HepG2 (cell line): ENCODE results near the gene RARA. TPM values are rescaled to one million over a fixed set of nuclear protein-coding genes. Genes with fewer than 3 reads are reported as not detected.

ENCODE experiments used
- ATAC-seq: fragments of 200-7000 bp; cut with Tn5 transposase; 3 replicates; pipeline ENCODE4 v1.9.1; 2020; ENCODE audit warnings: mild to moderate bottlenecking, moderate library complexity
- BruUV-seq: library from RNA; stranded (reverse); fragments of 400-500 nt; replicated peaks from 2 replicates; lab custom pipeline; 2021; lab: Mats Ljungman, UMichigan
- CTCF ChIA-PET: fragments of 300-600 bp; formaldehyde crosslinking; extraction: SDS; loops from one replicate; lab custom pipeline; 2021; ENCODE audit warnings: low total read pairs, inconsistent platforms, low intra/inter-chr PET ratio; lab: Yijun Ruan, JAX
- POLR2A ChIA-PET: fragments of 350-600 bp; sonication (Branson Sonifier 250); formaldehyde crosslinking; loops from one replicate; lab custom pipeline; 2020; ENCODE audit warnings: antibody characterized with exemption, inconsistent platforms; lab: Yijun Ruan, JAX
- DNase-seq: peaks from one replicate; pipeline ENCODE4 v3.0.0-alpha.2; 2015; ENCODE audit warnings: low spot score
- FAIRE-seq: peaks from 3 replicates; lab custom pipeline; 2011; peaks lifted over from hg19 to GRCh38; lab: Jason Lieb, UNC
- H2AFZ ChIP-seq: one replicate; pipeline ENCODE4 v1.6.1; 2011; ENCODE audit warnings: low read length, inconsistent platforms
- H3K27ac ChIP-seq: fragments of 300-600 bp; 3 replicates; pipeline ENCODE4 v1.8.0; 2011; ENCODE audit warnings: mixed run types, mild to moderate bottlenecking, mixed read lengths, low read length, inconsistent platforms; ENCODE audit not compliant: insufficient read depth; ENCODE audit errors: extremely low read length
- H3K27me3 ChIP-seq, 2 experiments: fragments of 200-600 bp in 1 of 2; 2 replicates in 1 of 2; 3 replicates in 1 of 2; pipeline versions ENCODE4 v1.6.0 to v1.8.0; 2011; ENCODE audit warnings: low read length in 2 of 2, mild to moderate bottlenecking in 2 of 2, moderate library complexity in 2 of 2, inconsistent platforms in 1 of 2; ENCODE audit not compliant: insufficient read depth in 2 of 2, control insufficient read depth in 1 of 2
- H3K36me3 ChIP-seq, 2 experiments: fragments of 200-600 bp in 1 of 2; replicated peaks in 1 of 2; 2 replicates in 1 of 2; 3 replicates in 1 of 2; pipeline versions ENCODE4 v1.5.1 to v1.8.0; 2011; ENCODE audit warnings: low read length in 2 of 2, inconsistent platforms in 1 of 2; ENCODE audit not compliant: insufficient read depth in 2 of 2, control insufficient read depth in 1 of 2
- H3K4me1 ChIP-seq: 2 replicates; pipeline ENCODE4 v1.5.1; 2012; ENCODE audit warnings: low read length, inconsistent platforms; ENCODE audit not compliant: insufficient read depth
- H3K4me2 ChIP-seq: 2 replicates; pipeline ENCODE4 v1.6.0; 2011; ENCODE audit warnings: low read depth, low read length, inconsistent platforms
- H3K4me3 ChIP-seq, 3 experiments: fragments of 200-600 bp in 1 of 3; sonication (generic), shearing (Covaris generic) in 1 of 3; replicated peaks in 1 of 3; 2 replicates each; pipeline ENCODE4 v1.5.1; 2011 to 2016; ENCODE audit warnings: low read length in 3 of 3, inconsistent platforms in 2 of 3, low read depth in 2 of 3, mild to moderate bottlenecking in 2 of 3, control low read depth in 1 of 3, mixed read lengths in 1 of 3; ENCODE audit not compliant: insufficient read depth in 1 of 3
- H3K79me2 ChIP-seq: one replicate; pipeline ENCODE4 v1.6.1; 2011; ENCODE audit warnings: low read length, inconsistent platforms; ENCODE audit not compliant: insufficient read depth
- H3K9ac ChIP-seq: 2 replicates; pipeline ENCODE4 v1.6.0; 2011; ENCODE audit warnings: mild to moderate bottlenecking, low read depth, low read length, inconsistent platforms; ENCODE audit not compliant: insufficient read depth
- H3K9me3 ChIP-seq: 2 replicates; pipeline ENCODE4 v1.5.1; 2012; ENCODE audit warnings: mild to moderate bottlenecking, low read length
- H4K20me1 ChIP-seq: 2 replicates; pipeline ENCODE4 v1.6.0; 2011; ENCODE audit warnings: inconsistent platforms, mild to moderate bottlenecking, low read length, moderate library complexity; ENCODE audit not compliant: insufficient read depth
- BATF2 ChIP-seq: sonication (generic); formaldehyde crosslinking; IDR thresholded peaks from 2 replicates; pipeline ENCODE4 v1.8.0; 2022; ENCODE audit warnings: mild to moderate bottlenecking, missing genetic modification reagents, moderate library complexity
- ERF ChIP-seq: IDR thresholded peaks from 2 replicates; pipeline ENCODE4 v1.6.1; 2018; ENCODE audit warnings: missing biosample characterization, missing genetic modification reagents
- HCFC1 ChIP-seq: fragments of 150-350 bp; IDR thresholded peaks from 2 replicates; pipeline ENCODE4 v1.6.1; 2014; ENCODE audit warnings: low read depth, low read length
- HNF1B ChIP-seq: sonication (generic); formaldehyde crosslinking; IDR thresholded peaks from 2 replicates; pipeline ENCODE4 v1.5.1; 2020; ENCODE audit warnings: mild to moderate bottlenecking, moderate library complexity, missing genetic modification reagents
- PAWR ChIP-seq: sonication (generic); formaldehyde crosslinking; IDR thresholded peaks from 2 replicates; pipeline ENCODE4 v1.4.0; 2020; ENCODE audit warnings: missing genetic modification reagents, mild to moderate bottlenecking, borderline replicate concordance
- ZNF691 ChIP-seq: sonication (generic); formaldehyde crosslinking; IDR thresholded peaks from 2 replicates; pipeline ENCODE4 v1.4.0; 2020; ENCODE audit warnings: missing genetic modification reagents, low read depth, mild to moderate bottlenecking, borderline replicate concordance
- ZNF749 ChIP-seq: sonication (generic); formaldehyde crosslinking; IDR thresholded peaks from 2 replicates; pipeline ENCODE4 v1.8.0; 2022; ENCODE audit warnings: mild to moderate bottlenecking, missing genetic modification reagents, moderate library complexity, borderline replicate concordance
- ZSCAN22 ChIP-seq: sonication (generic); formaldehyde crosslinking; IDR thresholded peaks from 2 replicates; pipeline ENCODE4 v1.4.0; 2020; ENCODE audit warnings: mild to moderate bottlenecking, missing genetic modification reagents
- WGBS: methylation state at CpG from one replicate; pipeline ENCODE4 v1.1.6; 2017; ENCODE audit warnings: low lambda C conversion rate; 5-methylcytosine and 5-hydroxymethylcytosine counted together
- in situ Hi-C: cut with HindIII; loops from 2 replicates; pipeline ENCODE4 v1.10.0; 2017; ENCODE audit warnings: low pct_unique_long_range_greater_than_20kb; ENCODE audit not compliant: extremely low pct_ligation_motif_present
- intact Hi-C: fragments of 100-400 bp; cut with micrococcal nuclease; formaldehyde crosslinking; loops from one replicate; pipeline ENCODE4 v1.10.0; 2022; ENCODE audit not compliant: unreplicated experiment
- polyA plus RNA-seq, 8 experiments: library from polyadenylated mRNA; depleted of rRNA in 3 of 8; stranded (reverse) in 7 of 8; unstranded in 1 of 8; fragments of >200 nt; fragmentation: Illumina TruSeq in 4 of 8; extraction: Trizol in 4 of 8; gene quantifications; 2 replicates each; pipeline versions ENCODE4 v1.2.1 to v1.2.3, GENCODE V29; 2011 to 2016; ENCODE audit warnings: low read depth in 4 of 8, missing spikeins in 1 of 8, mixed read lengths in 1 of 8; ENCODE audit not compliant: insufficient read depth in 1 of 8
- total RNA-seq, 5 experiments: library from RNA; depleted of rRNA; stranded (reverse); fragments of >200 nt; fragmentation: Illumina TruSeq; extraction: Trizol; gene quantifications; 2 replicates each; pipeline ENCODE4 v1.2.3, GENCODE V29; 2016; ENCODE audit warnings: low read depth in 1 of 5

RARA gene
- total and polyA plus RNA-seq, 2 of the 13 experiments (the other 11 are each of a cell fraction or from before 2014, with no cell fraction given), result 6.4 to 8.6 TPM

- TF ChIP-seq ZNF749 (CRISPR knock-in tag) (no peak), HCFC1 (no peak), HNF1B (CRISPR knock-in tag) (no peak), ZSCAN22 (CRISPR knock-in tag) (no peak), ERF (CRISPR knock-in tag) (no peak), PAWR (CRISPR knock-in tag) (no peak), ZNF691 (no peak), BATF2 (no peak)
- Histone ChIP-seq H3K4me3 (no peak overlapping the region), H3K9me3 (no peaks in the 10 kb centered on the region), H3K36me3 (no peaks in the 10 kb centered on the region), H2AFZ (no peak overlapping the region), H4K20me1 (no peaks in the 10 kb centered on the region), H3K79me2 (no peaks in the 10 kb centered on the region), H3K27ac (no peak overlapping the region), H3K27me3 (no peaks in the 10 kb centered on the region; a peak in 1 of 5 replicates), H3K9ac (no peak overlapping the region), H3K4me2 (no peak overlapping the region), H3K4me1 (peaks cover 87% of the 10 kb centered on the region)
- no peak for ATAC-seq
- 51% methylated on average over 3 of the region's 4 CpGs for WGBS
- no TSS peak for BruUV-seq
- FAIRE-seq, result no peak
- POLR2A ChIA-PET, result interaction anchor here (1.3 to 3.5 kb wide), 2 partner anchors 33 to 39 kb away, joined by 3 to 13 read pairs; no protein-coding TSS in a partner anchor
- in situ Hi-C loops, result no loop called here
- no peak for DNase-seq
- intact Hi-C loops, result no loop called here
- CTCF ChIA-PET, result no interaction called here
These were observed 4.1 kb downstream of the RARA start for GRCh38 chr17:40312893-40313667.
